GM18951 (cell line): ENCODE measurements around the gene SDC4.

Experiments used
- POLR2A ChIP-seq: IDR thresholded peaks from 4 replicates; pipeline ENCODE4 v1.6.1; 2011; ENCODE audit warnings: mild to moderate bottlenecking; ENCODE audit not compliant: insufficient read length, insufficient read depth; ENCODE audit errors: extremely low read depth
- in situ Hi-C: fragments of 300-500 bp; cut with MboI; formaldehyde crosslinking; loops from one replicate; pipeline ENCODE4 v1.12.0; 2022; ENCODE audit warnings: low sequenced_read_pairs, mixed read lengths, inconsistent platforms; ENCODE audit not compliant: unreplicated experiment

SDC4 gene

DNA sequence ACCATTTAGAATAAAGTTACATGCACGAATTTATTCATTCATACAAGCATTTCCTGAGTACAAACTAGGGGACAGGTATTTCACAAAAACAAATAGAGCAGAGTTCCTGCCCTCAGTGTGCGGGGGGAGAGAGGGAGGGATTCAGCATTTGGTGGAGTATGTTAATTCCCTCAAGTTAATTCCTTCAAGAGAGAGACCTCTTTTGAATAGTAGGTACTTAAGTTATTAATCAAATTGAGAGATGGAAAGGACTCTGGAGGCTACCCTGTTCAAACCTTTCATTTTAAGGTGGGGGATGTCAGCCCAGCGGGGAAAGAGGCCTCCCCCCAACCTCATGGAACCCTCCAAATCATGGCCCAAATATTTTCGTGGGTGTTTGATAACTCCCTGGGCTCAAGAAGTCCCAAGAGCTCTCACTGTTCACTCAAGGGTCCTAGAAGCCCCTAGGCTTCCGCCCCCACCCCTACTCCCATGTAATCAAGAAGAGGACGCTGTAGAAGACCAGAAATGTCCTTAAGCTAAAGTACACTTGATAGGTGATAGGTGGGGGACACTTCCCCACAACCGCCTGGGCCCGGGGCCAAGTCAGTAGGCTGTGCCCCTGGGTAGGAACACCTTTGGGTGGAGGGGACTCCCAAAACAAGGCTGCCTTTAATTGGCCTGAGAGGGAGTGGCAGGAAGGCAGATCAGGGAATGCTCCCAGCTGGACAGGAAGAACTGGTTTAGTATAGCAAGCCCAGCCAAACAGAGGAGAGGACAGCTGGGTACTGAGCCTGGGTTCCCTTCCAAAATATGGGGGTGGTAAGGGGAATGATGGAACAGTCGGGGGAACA lies 2.9 kb downstream of the SDC4 start:
- in situ Hi-C loops, result loop anchor here (25.0 kb wide), 1 partner anchor 442 kb away; the partner anchor contains the start of genes DNTTIP1 and WFDC3

DNA sequence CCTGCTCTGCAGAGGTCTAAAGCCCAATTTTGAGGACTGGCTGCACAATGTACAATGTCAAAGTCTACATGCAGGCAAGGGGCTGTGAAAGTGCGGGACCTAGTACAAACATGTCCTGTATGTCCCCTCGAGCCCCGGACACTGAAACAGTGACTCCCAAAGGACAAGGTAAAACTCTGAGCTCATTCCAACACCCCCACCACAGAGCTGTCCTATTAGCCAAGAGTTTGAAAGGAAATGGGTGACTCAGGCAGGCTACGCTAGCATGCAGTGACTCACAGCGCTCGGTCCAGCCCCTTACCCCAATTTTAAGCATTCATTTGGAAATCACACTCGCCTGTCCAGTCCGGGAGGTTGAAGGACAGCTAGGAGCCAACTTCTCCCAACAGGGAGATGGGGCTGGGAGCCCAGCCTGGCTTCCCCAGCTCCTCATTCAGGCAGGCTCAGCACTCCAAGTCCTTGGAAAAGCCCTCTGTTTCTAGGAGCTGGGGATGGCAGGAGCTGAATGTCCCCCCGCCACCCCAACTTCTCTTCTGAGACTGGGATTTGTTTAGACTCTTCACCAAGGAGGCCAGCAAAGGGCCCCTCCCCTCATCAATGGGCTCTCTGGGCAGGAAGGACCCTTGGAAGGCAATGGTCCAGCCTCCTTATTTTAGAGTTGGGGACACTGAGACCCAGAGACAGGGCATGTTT lies 3.9 kb downstream of the SDC4 start:
- no peak for TF ChIP-seq POLR2A
- in situ Hi-C loops, result loop anchor here (25.0 kb wide), 1 partner anchor 443 kb away; the partner anchor contains the start of genes DNTTIP1 and WFDC3

More for the DNA sequence above, 2.9 kb downstream of the SDC4 start:
- TF ChIP-seq POLR2A, result no peak

- in situ Hi-C loops, result loop anchor here (25.0 kb wide), 1 partner anchor 444 kb away; the partner anchor contains the start of genes DNTTIP1 and WFDC3
- TF ChIP-seq POLR2A, result no peak
Observed at GRCh38 chr20:45343532-45344167, 4.6 kb downstream of the SDC4 start.

GRCh38 chr20:45342855-45343531 lies 5.2 kb downstream of the SDC4 start:
- no peak for TF ChIP-seq POLR2A
- in situ Hi-C loops, result loop anchor here (25.0 kb wide), 1 partner anchor 444 kb away; the partner anchor contains the start of genes DNTTIP1 and WFDC3

DNA sequence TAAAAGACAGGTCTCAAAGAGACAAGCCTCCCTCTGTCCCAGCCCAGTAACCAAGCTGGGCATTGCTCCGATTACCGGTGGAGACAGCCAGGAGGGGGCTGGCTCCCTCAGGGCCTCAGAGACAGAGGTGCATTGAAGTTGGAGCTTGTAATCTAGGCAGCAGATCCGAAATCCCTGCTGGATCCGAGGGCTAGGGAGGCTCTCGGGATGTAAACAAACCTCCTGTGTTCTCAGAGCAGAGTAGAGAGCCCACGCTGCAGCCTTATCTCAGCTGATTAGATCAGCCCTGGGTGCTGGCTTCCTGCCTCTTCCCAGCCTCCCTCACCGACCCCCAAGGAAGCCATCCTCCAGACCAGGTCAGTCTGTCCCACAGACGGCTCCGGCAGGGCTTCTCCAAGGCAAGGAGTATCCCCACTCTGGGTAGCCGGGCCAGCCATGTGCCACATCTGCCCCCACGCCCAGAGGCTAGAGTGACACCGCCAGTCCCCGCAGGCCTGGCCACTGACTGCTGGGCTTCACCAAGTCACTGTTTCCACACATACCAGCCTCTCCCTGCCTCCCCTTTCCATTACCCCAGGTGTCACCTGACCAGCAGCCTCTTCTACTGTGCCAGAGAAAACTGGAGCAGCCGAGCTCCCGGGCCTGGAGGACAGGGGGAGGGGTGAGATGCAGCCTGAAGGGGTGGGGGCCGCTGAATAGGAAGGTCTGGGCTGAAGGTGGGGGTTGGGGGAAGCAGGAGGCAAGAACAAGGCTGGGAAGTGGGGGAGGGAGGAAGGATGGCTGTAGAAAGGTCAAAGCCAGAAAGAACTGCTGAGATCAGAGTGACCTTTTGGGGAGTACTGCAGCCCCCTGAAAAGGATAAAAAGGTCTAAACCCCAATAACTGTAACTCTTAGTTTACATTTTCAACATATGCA lies 6.0 kb downstream of the SDC4 start:
- no peak for TF ChIP-seq POLR2A
- in situ Hi-C loops, result loop anchor here (25.0 kb wide), 1 partner anchor 445 kb away; the partner anchor contains the start of genes DNTTIP1 and WFDC3

DNA sequence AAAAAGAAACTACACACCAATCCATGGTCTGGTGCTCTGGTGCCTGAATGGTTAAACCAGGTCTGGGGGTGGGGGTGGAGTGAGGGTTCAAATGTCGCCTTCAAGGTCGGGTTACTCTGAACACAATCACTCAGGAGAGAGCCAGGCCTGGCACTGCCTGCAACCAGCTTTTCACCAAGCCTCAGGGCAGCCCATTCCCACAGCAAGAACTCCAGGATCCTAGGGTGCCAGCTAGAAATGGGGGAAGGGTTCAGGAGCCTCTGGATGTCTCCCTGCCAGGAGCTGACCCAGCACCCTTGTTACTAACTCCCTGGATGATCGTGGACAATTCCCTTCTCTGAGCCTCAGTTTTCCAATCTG lies 6.7 kb downstream of the SDC4 start:
- TF ChIP-seq POLR2A, result no peak
- in situ Hi-C loops, result loop anchor here (25.0 kb wide), 1 partner anchor 446 kb away; the partner anchor contains the start of genes DNTTIP1 and WFDC3

- in situ Hi-C loops, result loop anchor here (25.0 kb wide), 1 partner anchor 446 kb away; the partner anchor contains the start of genes DNTTIP1 and WFDC3
- TF ChIP-seq POLR2A, result no peak
Observed at GRCh38 chr20:45340951-45341350, 7.3 kb downstream of the SDC4 start.

DNA sequence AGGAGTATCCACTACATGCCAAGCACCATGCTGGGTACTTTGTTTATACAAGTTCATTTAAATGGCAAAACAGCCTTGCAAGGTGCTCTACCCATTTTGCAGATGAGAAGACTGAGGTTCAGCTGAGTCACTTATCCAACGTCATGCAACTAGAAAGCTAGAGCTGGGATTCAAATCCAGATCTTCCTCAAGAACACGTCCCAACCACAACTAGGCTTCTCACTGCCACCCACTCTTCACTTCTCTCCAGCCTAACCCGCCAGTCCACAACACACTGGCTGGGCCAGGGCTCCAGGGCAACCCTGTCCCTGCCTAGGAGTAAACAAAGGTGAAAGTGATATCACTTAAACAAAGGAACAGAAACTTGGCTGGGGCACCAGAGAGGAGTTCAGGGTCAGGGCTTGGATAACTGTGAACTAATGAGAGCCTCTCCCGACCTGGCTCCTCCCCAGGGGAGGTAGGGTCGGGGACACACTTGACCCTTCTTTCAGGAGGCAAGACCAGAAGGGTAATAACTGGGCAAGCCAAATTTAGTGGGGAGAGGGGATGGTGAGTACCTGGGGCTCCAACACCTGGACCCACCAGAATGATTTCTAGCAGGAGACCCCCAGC lies 7.9 kb downstream of the SDC4 start:
- in situ Hi-C loops, result loop anchor here (25.0 kb wide), 1 partner anchor 447 kb away; the partner anchor contains the start of genes DNTTIP1 and WFDC3

GRCh38 chr20:45339799-45340198 lies 8.4 kb downstream of the SDC4 start:
- in situ Hi-C loops, result loop anchor here (25.0 kb wide), 1 partner anchor 448 kb away; the partner anchor contains the start of genes DNTTIP1 and WFDC3
- TF ChIP-seq POLR2A, result no peak

More for the DNA sequence above, 7.9 kb downstream of the SDC4 start:
- no peak for TF ChIP-seq POLR2A

- in situ Hi-C loops, result loop anchor here (25.0 kb wide), 1 partner anchor 448 kb away; the partner anchor contains the start of genes DNTTIP1 and WFDC3
- TF ChIP-seq POLR2A, result no peak
Observed at GRCh38 chr20:45339084-45339483, 9.1 kb downstream of the SDC4 start.
